HepG2 (cell line): Measurements from ENCODE around the gene FANCG. TPM values are rescaled to one million over a fixed set of nuclear protein-coding genes. Genes with fewer than 3 reads are reported as not detected.

Experiments
- HMG20A ChIP-seq: IDR thresholded peaks from 2 replicates; pipeline ENCODE4 v1.6.1; 2016; ENCODE audit warnings: borderline replicate concordance
- KDM4B ChIP-seq: sonication (generic); formaldehyde crosslinking; IDR thresholded peaks from 2 replicates; pipeline ENCODE4 v1.4.0; 2020; ENCODE audit warnings: missing genetic modification reagents
- MBNL3 ChIP-seq: fragments of 250-450 bp; sonication (Bioruptor Pico); conservative IDR thresholded peaks from 2 replicates; pipeline ENCODE4 v1.8.0; 2022; ENCODE audit warnings: mild to moderate bottlenecking, inconsistent platforms
- RBFOX2 ChIP-seq: fragments of 200-400 bp; formaldehyde crosslinking; IDR thresholded peaks from 2 replicates; pipeline ENCODE4 v1.6.1; 2017; ENCODE audit warnings: low read depth, mild to moderate bottlenecking, low read length
- RBM39 ChIP-seq: fragments of 200-400 bp; formaldehyde crosslinking; IDR thresholded peaks from one replicate; pipeline ENCODE4 v1.6.1; 2018; ENCODE audit warnings: antibody characterized with exemption, mild to moderate bottlenecking, low read depth, low read length; ENCODE audit not compliant: poor library complexity, severe bottlenecking
- ZFP36L2 ChIP-seq: sonication (generic); formaldehyde crosslinking; IDR thresholded peaks from 2 replicates; pipeline ENCODE4 v1.4.0; 2020; ENCODE audit warnings: missing genetic modification reagents
- ZMYM3 ChIP-seq: sonication (generic); formaldehyde crosslinking; IDR thresholded peaks from 2 replicates; pipeline ENCODE4 v1.5.1; 2020; ENCODE audit warnings: mild to moderate bottlenecking, missing genetic modification reagents
- ZNF12 ChIP-seq: sonication (generic); formaldehyde crosslinking; IDR thresholded peaks from 2 replicates; pipeline ENCODE4 v1.5.0; 2020; ENCODE audit warnings: missing genetic modification reagents
- ZNF720 ChIP-seq: sonication (generic); formaldehyde crosslinking; IDR thresholded peaks from 2 replicates; pipeline ENCODE4 v1.4.0; 2020; ENCODE audit warnings: missing genetic modification reagents
- ZNF775 ChIP-seq: sonication (generic); formaldehyde crosslinking; IDR thresholded peaks from 2 replicates; pipeline ENCODE4 v1.4.0; 2020; ENCODE audit warnings: missing genetic modification reagents, mild to moderate bottlenecking, moderate library complexity, borderline replicate concordance
- polyA plus RNA-seq, 8 experiments: library from polyadenylated mRNA; depleted of rRNA in 3 of 8; stranded (reverse) in 7 of 8; unstranded in 1 of 8; fragments of >200 nt; fragmentation: Illumina TruSeq in 4 of 8; extraction: Trizol in 4 of 8; gene quantifications; 2 replicates each; pipeline versions ENCODE4 v1.2.1 to v1.2.3, GENCODE V29; 2011 to 2016; ENCODE audit warnings: low read depth in 4 of 8, missing spikeins in 1 of 8, mixed read lengths in 1 of 8; ENCODE audit not compliant: insufficient read depth in 1 of 8
- total RNA-seq, 5 experiments: library from RNA; depleted of rRNA; stranded (reverse); fragments of >200 nt; fragmentation: Illumina TruSeq; extraction: Trizol; gene quantifications; 2 replicates each; pipeline ENCODE4 v1.2.3, GENCODE V29; 2016; ENCODE audit warnings: low read depth in 1 of 5
- TF ChIP-seq, protein P1 (sequence below): sonication (generic); formaldehyde crosslinking; IDR thresholded peaks from 2 replicates; pipeline ENCODE4 v1.4.0; 2020; ENCODE audit warnings: mild to moderate bottlenecking, missing genetic modification reagents
- TF ChIP-seq, protein P2 (sequence below): fragments of 450-650 bp; IDR thresholded peaks from 2 replicates; pipeline ENCODE4 v1.6.1; 2016
- TF ChIP-seq, protein P3 (sequence below): sonication (generic); formaldehyde crosslinking; IDR thresholded peaks from 2 replicates; pipeline ENCODE4 v1.4.0; 2020; ENCODE audit warnings: missing genetic modification reagents
- TF ChIP-seq, protein P4 (sequence below): sonication (generic); formaldehyde crosslinking; IDR thresholded peaks from 2 replicates; pipeline ENCODE4 v1.4.0; 2020; ENCODE audit warnings: missing genetic modification reagents
- TF ChIP-seq, protein P5 (sequence below): sonication (generic); formaldehyde crosslinking; IDR thresholded peaks from 2 replicates; pipeline ENCODE4 v1.4.0; 2020; ENCODE audit warnings: mild to moderate bottlenecking, missing genetic modification reagents, borderline replicate concordance
- TF ChIP-seq, protein P6 (sequence below): IDR thresholded peaks from 2 replicates; pipeline ENCODE4 v1.6.1; 2016; ENCODE audit warnings: missing compliant biosample characterization, missing genetic modification reagents, borderline replicate concordance

The FANCG gene
- total and polyA plus RNA-seq, 2 of the 13 experiments (the other 11 are each of a cell fraction or from before 2014, with no cell fraction given), result 14.4 to 45.1 TPM

DNA sequence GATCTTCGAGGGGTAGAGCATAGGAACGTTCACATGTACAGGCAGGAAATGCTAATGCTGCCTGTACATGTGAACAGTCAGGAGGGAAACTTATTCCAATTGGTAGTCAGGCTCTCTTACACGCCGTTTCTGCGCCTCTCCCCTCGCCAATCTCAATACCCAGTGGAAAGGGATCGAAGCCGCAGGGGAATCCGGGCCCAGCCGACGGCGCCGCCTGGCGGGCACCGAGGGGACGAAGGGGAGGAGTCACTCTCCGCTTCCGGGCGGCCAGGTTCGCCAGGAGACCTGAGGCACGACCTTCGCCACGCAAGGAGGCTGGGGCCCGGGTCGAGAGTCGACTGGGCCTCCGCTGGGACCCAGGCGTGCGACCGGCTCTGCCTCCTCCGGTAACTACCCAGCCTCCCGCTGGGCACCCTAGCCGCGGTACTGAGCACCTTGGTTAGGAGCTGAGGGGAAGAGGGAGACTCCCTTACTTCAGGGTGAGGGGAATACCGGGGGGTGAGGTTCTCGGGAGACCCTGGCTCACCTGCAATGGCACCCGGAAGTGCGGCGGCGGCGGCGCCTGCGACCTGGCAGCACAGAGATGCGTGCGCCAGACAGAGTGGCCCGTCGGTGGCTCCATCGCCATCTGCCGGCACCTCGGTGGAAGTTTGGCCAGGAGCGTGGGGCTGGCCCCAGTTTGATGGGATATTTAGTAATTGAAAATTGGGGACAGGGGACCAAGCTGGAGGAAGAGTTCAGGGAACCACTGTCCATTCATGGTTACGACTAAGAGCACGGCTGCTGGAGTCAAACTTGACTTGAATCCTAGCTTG, 16.5 kb upstream of the FANCG start, which contains the start of gene PIGO (continued):
- TF ChIP-seq HMG20A, result peak; percentile 47
- TF ChIP-seq KDM4B, result 0 out of 2 replicates have a peak, but pooled peaks have one; percentile 61
- peak; percentile 97 for TF ChIP-seq RBFOX2
- 0 out of 2 replicates have a peak, but pooled peaks have one; percentile 20 for TF ChIP-seq ZFP36L2 (CRISPR knock-in tag)
- peak; percentile 88; the same call in 1 of the 2 replicates for TF ChIP-seq ZNF775 (CRISPR knock-in tag)
- TF ChIP-seq, protein P1, sequence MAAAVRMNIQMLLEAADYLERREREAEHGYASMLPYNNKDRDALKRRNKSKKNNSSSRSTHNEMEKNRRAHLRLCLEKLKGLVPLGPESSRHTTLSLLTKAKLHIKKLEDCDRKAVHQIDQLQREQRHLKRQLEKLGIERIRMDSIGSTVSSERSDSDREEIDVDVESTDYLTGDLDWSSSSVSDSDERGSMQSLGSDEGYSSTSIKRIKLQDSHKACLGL (CRISPR knock-in tag), result peak; percentile 89
- peak; percentile 80 for TF ChIP-seq ZNF12 (CRISPR knock-in tag)
- TF ChIP-seq, protein P2, sequence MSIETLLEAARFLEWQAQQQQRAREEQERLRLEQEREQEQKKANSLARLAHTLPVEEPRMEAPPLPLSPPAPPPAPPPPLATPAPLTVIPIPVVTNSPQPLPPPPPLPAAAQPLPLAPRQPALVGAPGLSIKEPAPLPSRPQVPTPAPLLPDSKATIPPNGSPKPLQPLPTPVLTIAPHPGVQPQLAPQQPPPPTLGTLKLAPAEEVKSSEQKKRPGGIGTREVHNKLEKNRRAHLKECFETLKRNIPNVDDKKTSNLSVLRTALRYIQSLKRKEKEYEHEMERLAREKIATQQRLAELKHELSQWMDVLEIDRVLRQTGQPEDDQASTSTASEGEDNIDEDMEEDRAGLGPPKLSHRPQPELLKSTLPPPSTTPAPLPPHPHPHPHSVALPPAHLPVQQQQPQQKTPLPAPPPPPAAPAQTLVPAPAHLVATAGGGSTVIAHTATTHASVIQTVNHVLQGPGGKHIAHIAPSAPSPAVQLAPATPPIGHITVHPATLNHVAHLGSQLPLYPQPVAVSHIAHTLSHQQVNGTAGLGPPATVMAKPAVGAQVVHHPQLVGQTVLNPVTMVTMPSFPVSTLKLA, result 0 out of 2 replicates have a peak, but pooled peaks have one; percentile 8
- TF ChIP-seq, protein P3, sequence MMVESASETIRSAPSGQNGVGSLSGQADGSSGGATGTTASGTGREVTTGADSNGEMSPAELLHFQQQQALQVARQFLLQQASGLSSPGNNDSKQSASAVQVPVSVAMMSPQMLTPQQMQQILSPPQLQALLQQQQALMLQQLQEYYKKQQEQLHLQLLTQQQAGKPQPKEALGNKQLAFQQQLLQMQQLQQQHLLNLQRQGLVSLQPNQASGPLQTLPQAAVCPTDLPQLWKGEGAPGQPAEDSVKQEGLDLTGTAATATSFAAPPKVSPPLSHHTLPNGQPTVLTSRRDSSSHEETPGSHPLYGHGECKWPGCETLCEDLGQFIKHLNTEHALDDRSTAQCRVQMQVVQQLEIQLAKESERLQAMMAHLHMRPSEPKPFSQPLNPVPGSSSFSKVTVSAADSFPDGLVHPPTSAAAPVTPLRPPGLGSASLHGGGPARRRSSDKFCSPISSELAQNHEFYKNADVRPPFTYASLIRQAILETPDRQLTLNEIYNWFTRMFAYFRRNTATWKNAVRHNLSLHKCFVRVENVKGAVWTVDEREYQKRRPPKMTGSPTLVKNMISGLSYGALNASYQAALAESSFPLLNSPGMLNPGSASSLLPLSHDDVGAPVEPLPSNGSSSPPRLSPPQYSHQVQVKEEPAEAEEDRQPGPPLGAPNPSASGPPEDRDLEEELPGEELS (CRISPR knock-in tag), result peak; percentile 25; the same call in 1 of the 2 replicates
- TF ChIP-seq ZMYM3 (CRISPR knock-in tag), result no peak
- no peak for TF ChIP-seq ZNF720
- TF ChIP-seq MBNL3, result no peak
- TF ChIP-seq, protein P4, sequence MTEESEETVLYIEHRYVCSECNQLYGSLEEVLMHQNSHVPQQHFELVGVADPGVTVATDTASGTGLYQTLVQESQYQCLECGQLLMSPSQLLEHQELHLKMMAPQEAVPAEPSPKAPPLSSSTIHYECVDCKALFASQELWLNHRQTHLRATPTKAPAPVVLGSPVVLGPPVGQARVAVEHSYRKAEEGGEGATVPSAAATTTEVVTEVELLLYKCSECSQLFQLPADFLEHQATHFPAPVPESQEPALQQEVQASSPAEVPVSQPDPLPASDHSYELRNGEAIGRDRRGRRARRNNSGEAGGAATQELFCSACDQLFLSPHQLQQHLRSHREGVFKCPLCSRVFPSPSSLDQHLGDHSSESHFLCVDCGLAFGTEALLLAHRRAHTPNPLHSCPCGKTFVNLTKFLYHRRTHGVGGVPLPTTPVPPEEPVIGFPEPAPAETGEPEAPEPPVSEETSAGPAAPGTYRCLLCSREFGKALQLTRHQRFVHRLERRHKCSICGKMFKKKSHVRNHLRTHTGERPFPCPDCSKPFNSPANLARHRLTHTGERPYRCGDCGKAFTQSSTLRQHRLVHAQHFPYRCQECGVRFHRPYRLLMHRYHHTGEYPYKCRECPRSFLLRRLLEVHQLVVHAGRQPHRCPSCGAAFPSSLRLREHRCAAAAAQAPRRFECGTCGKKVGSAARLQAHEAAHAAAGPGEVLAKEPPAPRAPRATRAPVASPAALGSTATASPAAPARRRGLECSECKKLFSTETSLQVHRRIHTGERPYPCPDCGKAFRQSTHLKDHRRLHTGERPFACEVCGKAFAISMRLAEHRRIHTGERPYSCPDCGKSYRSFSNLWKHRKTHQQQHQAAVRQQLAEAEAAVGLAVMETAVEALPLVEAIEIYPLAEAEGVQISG (CRISPR knock-in tag), result peak; percentile 100
- TF ChIP-seq, protein P5, sequence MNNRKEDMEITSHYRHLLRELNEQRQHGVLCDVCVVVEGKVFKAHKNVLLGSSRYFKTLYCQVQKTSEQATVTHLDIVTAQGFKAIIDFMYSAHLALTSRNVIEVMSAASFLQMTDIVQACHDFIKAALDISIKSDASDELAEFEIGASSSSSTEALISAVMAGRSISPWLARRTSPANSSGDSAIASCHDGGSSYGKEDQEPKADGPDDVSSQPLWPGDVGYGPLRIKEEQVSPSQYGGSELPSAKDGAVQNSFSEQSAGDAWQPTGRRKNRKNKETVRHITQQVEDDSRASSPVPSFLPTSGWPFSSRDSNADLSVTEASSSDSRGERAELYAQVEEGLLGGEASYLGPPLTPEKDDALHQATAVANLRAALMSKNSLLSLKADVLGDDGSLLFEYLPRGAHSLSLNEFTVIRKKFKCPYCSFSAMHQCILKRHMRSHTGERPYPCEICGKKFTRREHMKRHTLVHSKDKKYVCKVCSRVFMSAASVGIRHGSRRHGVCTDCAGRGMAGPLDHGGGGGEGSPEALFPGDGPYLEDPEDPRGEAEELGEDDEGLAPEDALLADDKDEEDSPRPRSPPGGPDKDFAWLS (CRISPR knock-in tag), result 0 out of 2 replicates have a peak, but pooled peaks have one; percentile 59
- TF ChIP-seq, protein P6, sequence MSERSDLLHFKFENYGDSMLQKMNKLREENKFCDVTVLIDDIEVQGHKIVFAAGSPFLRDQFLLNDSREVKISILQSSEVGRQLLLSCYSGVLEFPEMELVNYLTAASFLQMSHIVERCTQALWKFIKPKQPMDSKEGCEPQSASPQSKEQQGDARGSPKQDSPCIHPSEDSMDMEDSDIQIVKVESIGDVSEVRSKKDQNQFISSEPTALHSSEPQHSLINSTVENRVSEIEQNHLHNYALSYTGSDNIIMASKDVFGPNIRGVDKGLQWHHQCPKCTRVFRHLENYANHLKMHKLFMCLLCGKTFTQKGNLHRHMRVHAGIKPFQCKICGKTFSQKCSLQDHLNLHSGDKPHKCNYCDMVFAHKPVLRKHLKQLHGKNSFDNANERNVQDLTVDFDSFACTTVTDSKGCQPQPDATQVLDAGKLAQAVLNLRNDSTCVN, result peak; percentile 64; the same call in 1 of the 2 replicates
- TF ChIP-seq RBM39, result peak; percentile 93
